GM21737 (cell line): Measurements from ENCODE around the gene TBRG1.

Experiments used
- ATAC-seq: cut with Tn5 transposase; IDR thresholded peaks from one replicate; pipeline ENCODE4 v1.9.1; 2021; ENCODE audit warnings: mild to moderate bottlenecking, moderate library complexity; ENCODE audit not compliant: unreplicated experiment

The TBRG1 gene

DNA sequence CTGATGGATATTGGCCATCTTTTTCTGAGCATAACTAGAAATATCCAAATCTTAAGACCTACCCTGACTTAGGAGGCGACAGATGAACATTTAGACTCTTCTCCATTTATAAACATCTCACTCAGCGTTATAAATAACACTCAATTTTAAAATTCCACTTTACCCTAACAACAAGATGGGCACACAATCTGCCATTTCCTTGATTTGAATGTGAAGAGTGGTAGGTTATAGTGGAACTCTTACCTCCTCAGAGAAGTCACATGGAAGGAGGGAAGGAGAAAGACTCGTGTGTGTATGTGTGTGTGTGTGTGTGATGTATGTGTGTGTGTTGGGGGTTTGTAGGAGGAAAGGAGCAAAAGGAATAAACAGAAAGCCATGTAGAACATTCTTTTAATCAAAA is 35.8 kb downstream of the TBRG1 start:
- ATAC-seq, result no peak

GRCh38 chr11:124658986-124659385 is 36.3 kb downstream of the TBRG1 start:
- ATAC-seq, result no peak

- no peak for ATAC-seq
These were observed 38.9 kb downstream of the TBRG1 start for GRCh38 chr11:124661553-124661952.

DNA sequence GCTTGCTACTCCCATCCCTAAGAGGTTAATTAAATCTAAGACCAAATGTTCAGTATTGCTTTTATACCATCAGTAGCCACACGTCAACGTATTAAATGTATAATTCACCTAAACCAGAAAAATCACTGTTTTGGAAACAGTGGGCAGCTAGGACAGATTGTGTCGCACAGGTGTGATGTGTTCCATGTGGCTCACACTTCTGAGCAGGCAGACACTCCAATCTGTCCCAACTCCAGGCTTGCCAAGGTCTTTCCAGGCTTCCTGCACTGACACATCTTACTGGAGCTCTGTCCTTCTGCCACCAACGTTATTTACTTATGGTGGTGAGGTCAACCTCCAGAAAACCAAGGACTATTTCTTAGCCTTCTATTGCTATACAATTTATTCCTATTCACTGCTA is 39.4 kb downstream of the TBRG1 start:
- ATAC-seq, result no peak

- no peak for ATAC-seq
These were observed 41.2 kb downstream of the TBRG1 start for GRCh38 chr11:124663861-124664260.

- no peak for ATAC-seq
These were observed 44.9 kb downstream of the TBRG1 start for GRCh38 chr11:124667601-124668000.

DNA sequence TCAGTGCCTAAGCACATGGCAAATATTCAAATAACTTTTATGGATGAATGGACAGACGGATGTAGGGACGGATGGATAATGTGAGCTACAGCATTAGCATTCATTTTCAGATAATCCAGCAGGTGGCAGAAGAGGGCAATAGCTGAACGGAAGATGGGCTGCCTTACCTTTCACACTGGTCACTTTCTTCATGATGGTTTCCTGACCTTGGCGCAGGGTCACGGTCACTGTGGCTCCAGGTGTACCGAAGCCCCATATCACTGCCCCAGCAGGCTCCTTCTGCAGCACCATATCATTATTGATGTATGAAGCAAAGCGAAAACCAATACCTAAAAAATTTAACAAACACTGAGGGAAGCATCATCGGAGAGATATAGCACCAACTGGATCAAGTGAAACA is 46.5 kb downstream of the TBRG1 start:
- no peak for ATAC-seq

DNA sequence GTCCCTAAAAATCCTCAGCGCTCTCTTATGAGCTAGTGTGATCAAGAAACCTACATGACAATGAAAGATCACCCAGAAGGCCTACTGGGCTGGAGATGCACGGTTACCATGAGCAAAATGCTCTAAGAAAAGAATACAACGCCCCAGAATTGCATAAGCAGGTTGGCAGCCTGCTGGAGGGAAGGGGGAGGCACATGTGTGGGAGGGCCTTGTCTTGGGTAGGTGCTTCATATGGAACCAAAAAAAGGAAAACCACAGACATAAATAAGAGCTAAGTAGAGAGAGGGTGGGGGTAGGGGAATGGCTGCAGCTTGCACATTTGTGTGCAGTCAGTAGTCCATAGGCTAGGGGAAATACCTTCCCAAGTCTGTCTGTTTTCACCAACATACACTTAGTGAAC is 48.1 kb downstream of the TBRG1 start:
- ATAC-seq, result peak; percentile 35

DNA sequence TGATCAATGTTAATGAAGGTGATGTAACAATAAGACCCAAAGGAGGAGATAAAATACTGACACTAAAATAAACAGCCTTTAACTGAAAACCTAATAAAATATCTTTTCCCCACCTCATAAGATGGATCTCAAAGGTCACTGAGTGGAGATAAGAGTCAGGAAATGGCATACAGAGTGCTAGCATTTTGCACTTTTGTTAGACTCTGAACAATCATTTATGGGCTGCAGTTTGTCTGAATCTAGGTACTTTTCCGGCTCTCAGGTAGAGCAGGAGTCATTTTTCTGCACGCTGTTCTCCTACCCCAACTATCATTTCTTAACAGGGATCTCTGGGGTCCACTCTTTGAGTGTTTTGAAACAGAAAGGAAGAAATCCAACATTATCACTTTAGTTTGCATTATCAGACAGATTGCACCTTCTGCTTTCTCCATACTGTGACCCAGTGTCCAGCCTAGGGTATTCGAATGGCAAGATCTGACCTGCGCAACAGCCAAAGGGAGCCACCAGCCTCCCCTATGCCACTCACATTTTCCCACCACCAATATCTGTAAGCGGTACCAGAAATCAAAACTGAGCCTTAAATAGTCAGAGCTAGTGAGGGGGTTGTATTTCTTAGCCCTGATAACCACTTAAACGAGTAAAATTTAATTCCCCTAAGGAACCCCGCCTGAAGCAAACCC is 50.0 kb downstream of the TBRG1 start:
- no peak for ATAC-seq

- ATAC-seq, result peak; percentile 89
These were observed 50.9 kb downstream of the TBRG1 start, which contains the start of the genes SIAE and SPA17 for GRCh38 chr11:124673333-124674167. Gene SIAE (minus strand): TSS chr11:124673739. CDS start chr11:124673708, 31 bp downstream. Gene SPA17 (plus strand): TSS chr11:124673904. CDS start chr11:124675265, 1,361 bp downstream.

- ATAC-seq, result no peak
These were observed 51.5 kb downstream of the TBRG1 start for GRCh38 chr11:124674168-124674517.

- no peak for ATAC-seq
These were observed 51.9 kb downstream of the TBRG1 start for GRCh38 chr11:124674571-124674970.

GRCh38 chr11:124676386-124676785 is 53.7 kb downstream of the TBRG1 start:
- no peak for ATAC-seq

DNA sequence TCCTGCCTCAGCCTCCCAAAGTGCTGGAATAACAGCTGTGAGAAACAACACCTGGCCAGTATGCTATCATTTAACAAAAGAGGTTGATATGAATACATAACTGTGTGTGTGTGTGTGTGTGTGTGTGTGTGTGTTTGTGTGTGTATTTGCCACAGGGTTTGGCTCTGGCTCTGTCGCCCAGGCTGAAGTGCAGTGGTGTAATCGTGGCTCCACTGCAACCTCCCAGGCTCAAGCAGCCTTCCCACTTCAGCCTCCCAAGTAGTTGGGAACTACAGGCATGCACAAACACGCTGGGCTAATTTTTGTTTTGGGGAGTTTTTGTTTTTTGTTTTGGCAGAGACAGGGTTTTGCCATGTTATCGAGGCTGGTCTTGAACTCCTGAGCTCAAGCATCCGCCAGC is 55.8 kb downstream of the TBRG1 start:
- ATAC-seq, result no peak

GRCh38 chr11:124681421-124681820 is 58.8 kb downstream of the TBRG1 start:
- no peak for ATAC-seq

DNA sequence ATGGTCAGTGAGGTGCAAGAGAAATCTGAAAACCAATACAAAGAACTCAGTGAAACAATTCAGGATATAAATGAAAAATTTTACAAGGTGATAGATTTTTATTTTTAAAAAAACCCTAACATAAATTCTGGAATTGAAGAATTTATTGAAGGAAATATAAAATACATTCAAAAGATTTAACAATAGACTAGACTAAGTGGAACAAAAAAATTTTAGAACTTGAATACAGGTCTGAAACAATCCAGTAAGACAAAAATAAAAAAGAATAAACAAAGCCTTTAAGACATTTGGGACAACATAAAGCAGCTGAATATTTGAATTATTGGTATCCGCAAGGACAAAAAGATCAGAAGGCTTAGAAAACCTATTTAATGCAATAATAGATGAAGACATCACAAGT is 59.8 kb downstream of the TBRG1 start:
- ATAC-seq, result no peak
